HG02642 (cell line): ENCODE results near the gene RRM2.

ENCODE experiments used
- ATAC-seq: cut with Tn5 transposase; IDR thresholded peaks from one replicate; pipeline ENCODE4 v1.9.1; 2021; ENCODE audit warnings: mild to moderate bottlenecking; ENCODE audit not compliant: unreplicated experiment, poor library complexity

Gene RRM2

GRCh38 chr2:10148268-10148667 lies 25.7 kb downstream of the RRM2 start:
- ATAC-seq: no peak

GRCh38 chr2:10149635-10150034 lies 27.1 kb downstream of the RRM2 start:
- no peak for ATAC-seq

GRCh38 chr2:10150436-10150835 lies 27.9 kb downstream of the RRM2 start:
- no peak for ATAC-seq

- ATAC-seq: no peak
Measured at GRCh38 chr2:10151462-10151861, 28.9 kb downstream of the RRM2 start.

DNA sequence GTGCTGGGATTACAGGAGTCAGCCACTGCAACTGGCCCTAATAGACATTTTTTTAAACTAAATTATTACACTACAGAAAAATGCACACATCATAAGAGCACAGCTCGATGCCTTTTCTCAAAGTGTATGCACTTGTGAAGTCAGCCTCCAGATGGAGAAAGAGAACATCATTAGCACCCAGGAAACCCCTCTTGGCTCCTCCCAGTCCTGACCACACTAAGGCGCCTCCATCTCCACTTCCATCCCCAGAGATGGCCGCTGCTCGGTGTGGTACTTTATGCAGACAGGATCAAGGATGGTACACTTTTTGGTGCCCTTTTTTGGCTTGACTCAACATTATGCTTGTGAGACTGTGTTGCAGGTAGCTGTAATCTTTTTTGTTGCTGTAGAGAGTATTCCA lies 34.8 kb downstream of the RRM2 start:
- no peak for ATAC-seq

DNA sequence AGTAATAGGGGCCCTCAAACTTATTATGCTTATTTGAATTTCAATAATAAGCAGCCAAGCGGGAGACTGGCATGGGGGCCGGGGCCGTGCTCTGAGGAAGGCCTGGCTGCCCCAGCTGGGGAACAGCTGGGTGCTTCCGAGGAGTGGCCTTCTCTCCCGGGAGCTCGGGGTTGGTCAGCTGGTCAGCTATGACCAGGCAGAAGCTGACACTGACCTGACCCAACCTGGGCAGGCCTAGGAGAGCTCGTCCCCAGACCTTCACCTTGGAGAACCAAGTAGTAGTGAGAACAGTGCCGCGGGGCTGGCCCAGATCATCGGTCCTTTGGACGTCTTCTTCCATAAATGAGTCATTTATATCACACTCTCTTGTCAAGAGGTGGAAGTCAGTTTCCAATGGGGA lies 36.1 kb downstream of the RRM2 start:
- ATAC-seq: no peak

GRCh38 chr2:10159086-10159485 lies 36.5 kb downstream of the RRM2 start:
- no peak for ATAC-seq

- no peak for ATAC-seq
Measured at GRCh38 chr2:10159581-10160131, 37.1 kb downstream of the RRM2 start.

DNA sequence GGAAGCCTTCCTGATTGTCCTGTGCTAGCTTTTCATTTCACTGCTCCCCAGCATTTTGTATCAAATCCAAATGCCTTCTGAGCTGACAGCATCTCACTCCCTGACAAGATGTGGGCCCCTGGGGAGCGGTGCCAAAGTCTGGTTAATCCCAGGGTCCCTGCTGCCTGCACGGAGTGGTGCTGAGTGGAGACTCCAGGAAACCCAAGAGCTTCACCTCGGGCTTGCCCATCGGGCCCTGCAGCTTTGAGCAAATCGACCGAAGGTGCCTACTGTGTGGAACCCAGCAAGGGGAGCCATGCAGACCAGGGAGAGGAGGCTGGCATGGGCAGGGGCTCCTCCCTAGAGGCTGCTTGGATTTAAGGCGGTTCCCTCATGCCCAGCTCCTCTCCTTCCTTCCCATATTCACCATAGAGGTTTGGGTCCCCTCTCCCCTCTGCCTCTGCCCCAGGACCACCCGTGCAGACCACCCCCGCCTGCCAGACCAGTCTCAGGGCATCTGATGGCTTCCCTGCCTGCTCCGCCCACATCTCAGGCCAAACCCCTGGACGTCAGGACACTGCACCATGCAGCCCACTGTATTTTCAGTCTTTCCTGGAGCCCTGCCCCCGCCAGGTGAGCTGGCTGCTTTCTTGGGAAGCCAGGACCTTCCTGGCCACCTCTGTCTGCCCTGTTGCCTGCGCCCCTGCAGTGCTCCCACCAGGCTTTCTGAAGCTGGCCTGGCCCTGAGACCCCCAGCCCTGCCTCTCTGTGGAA lies 37.8 kb downstream of the RRM2 start:
- ATAC-seq: no peak

DNA sequence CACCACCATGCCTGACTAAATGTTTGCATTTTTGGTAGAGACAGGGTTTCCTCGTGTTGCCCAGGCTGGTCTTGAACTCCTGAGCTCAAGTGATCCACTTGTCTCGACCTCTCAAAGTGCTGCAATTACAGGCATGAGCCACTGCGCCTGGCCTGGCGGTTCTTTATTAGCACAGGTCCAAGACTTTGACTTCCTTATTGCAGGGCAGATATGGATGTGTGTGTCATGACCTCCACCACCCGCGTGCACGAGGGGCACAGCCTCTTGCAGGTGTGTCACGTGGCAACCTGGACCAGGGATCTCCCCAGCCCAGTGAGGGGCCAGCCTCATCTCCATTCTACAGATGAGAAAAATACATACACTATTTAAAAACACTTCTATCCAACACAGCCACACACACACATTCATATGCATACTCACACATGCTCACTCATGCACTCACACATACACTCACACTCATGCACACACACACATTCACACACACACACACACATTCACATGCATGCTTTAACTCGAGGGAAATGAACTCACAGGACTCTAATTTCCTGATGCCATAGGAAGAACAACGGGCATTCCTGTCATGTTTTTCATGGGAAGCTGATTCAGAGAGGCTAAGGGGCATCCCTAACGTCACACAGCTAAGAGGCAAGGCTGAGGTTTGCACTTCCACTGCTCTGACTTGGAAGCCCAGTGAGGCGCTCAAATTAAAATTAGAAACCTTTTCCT lies 38.8 kb downstream of the RRM2 start:
- ATAC-seq: no peak

GRCh38 chr2:10161961-10162441 lies 39.5 kb downstream of the RRM2 start:
- no peak for ATAC-seq

- ATAC-seq: no peak
Measured at GRCh38 chr2:10162586-10163497, 40.3 kb downstream of the RRM2 start.

DNA sequence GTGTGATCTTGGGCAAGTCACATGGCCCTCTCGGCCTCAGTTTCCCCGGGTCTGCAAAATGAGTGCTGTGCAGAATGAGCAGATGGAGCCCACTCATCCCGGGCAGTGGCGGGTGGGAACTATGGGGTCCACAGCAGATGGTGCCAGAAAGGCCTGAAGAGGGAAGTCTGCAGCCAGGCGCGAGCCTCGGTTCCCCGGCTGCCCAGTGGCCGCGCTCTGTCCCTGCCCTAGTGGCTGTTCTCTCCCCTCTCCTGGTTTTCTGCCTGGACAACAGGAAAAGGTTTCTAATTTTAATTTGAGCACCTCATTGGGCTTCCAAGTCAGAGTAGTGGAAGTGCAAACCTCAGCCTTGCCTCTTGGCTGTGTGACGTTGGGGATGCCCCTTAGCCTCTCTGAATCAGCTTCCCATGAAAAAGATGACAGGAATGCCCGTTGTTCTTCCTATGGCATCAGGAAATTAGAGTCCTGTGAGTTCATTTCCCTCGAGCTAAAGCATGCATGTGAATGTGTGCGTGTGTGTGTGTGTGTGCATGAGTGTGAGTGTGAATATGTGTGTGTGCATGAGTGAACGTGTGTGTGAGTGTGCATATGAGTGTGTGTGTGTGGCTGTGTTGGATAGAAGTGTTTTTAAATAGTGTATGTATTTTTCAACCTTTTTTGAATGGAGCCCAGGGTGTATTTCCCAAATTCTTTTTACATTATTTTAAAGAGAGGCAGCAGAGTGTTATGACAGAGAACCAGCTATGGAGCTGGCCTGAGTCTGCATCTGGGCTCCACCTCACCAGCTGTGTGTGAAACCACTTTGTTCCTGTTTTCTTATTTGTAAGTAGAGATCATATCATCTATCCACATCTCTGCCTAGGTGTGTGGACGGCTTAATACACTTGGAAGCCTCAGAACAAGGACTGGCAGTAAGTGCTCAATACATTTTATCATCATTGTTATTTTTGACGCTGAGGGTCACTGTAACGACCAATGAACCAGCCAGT lies 41.3 kb downstream of the RRM2 start:
- no peak for ATAC-seq

- no peak for ATAC-seq
Measured at GRCh38 chr2:10164601-10165000, 42.1 kb downstream of the RRM2 start.

GRCh38 chr2:10165282-10165681 lies 42.7 kb downstream of the RRM2 start:
- no peak for ATAC-seq

- no peak for ATAC-seq
Measured at GRCh38 chr2:10165861-10166675, 43.5 kb downstream of the RRM2 start.

- no peak for ATAC-seq
Measured at GRCh38 chr2:10166676-10167292, 44.2 kb downstream of the RRM2 start.

- ATAC-seq: no peak
Measured at GRCh38 chr2:10167316-10167715, 44.8 kb downstream of the RRM2 start.
